ENCODE data around the gene OR5J2.
"Not testable (repeated sequence)": the region's sequence is repeated elsewhere in the genome, so short reads cannot be mapped to it uniquely, and the experiment has no call there.

The OR5J2 gene

DNA sequence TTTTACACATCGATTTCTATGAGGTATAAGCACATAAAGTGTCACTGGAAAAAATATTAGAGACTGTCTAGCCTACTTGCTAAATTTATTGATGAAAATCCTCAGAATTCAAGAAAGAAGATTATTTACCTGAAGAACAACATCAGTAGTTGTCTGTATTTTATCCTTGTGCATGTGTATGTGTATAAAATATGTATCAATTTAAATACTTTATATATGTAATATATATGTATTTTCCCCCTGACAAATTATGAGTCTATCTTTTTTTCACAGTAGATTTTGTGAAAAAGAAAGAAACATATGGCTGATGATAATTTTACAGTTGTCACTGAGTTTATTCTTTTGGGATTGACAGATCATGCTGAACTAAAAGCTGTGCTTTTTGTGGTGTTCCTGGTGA, at the start of gene OR5J2:
OR5J2 (plus strand) TSS at position 301 of the 400 bp plus-strand sequence; CDS start at position 301, 0 bp downstream.
- DNase-seq: no peak

GRCh38 chr11:56140151-56140661, 36.2 kb upstream of the OR5J2 start, which contains the start of gene OR8J3:
Gene OR8J3 (minus strand): TSS chr11:56140201. CDS start chr11:56137718, 2,483 bp downstream.
- no peak for DNase-seq

GRCh38 chr11:56143681-56144080, 32.7 kb upstream of the OR5J2 start:
- not testable (repeated sequence) for DNase-seq

GRCh38 chr11:56151376-56151775, 25.0 kb upstream of the OR5J2 start:
- no peak for DNase-seq

- DNase-seq: no peak
Measured at GRCh38 chr11:56152333-56152732, 24.1 kb upstream of the OR5J2 start.

GRCh38 chr11:56160217-56160616, 16.2 kb upstream of the OR5J2 start, which contains the start of gene OR8K5:
Gene OR8K5 (minus strand): TSS chr11:56160317. CDS start chr11:56160317, 0 bp downstream.
- DNase-seq: no peak

GRCh38 chr11:56163804-56164203, 12.6 kb upstream of the OR5J2 start:
- DNase-seq: no peak

GRCh38 chr11:56172256-56172830, 4.1 kb upstream of the OR5J2 start:
- no peak for DNase-seq

DNA sequence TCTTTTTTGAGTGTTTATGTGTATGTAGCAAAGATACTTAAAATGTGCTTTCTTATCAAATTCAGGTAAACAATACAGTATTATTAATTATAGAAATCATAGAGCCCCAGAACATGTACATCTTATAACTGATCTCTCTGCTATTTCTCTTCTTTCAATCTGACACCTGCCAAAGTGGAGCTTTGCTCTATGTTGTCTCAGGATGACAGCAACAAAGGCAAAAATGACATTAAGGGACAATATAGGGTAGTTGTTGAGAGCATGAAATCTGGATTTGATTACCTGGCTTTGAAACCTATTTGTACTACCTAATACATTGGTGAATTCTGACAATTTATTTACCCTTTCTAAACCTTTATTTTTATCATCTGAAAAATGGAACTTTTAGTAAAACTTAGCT, 7.0 kb downstream of the OR5J2 start:
- DNase-seq: no peak

GRCh38 chr11:56188602-56189001, 12.2 kb downstream of the OR5J2 start:
- DNase-seq: no peak

GRCh38 chr11:56196705-56197104, 20.3 kb downstream of the OR5J2 start:
- no peak for DNase-seq

DNA sequence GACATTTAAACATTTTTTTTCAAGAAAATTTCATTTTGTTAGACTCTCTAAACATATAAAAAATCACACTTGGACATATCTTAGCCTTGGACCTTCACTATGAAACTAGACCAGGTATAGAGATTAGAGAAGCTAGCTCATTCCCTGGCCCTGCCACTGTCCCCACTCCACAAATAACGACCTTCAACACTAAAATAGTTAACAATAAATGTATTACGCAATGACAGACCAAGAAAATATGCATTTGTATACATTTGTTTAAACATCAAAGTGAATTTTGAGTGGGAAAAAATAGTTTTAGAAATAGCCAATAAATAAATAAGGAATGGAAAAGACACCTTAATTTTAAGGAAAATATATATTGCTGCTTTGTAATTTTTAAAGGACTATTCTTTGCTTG, 20.9 kb downstream of the OR5J2 start:
- no peak for DNase-seq

DNA sequence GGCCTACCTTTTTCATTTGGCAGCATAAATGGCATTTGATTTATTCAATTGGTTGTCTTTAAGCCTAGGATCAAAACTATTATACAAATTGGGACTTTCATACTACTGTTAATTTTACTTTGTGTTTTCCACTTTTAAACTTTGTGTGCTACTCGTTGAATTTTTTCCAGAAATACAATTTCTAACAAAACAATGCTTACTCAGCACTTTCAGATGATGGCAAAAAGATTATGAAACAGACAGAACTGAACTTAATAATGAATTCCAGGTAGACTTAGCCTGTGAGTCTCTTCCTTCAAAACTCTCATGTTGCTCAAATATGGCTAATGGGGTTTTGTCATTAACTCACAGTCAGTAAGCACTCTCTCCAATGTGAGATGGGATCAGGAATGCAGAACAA, 31.4 kb downstream of the OR5J2 start:
- DNase-seq: no peak

DNA sequence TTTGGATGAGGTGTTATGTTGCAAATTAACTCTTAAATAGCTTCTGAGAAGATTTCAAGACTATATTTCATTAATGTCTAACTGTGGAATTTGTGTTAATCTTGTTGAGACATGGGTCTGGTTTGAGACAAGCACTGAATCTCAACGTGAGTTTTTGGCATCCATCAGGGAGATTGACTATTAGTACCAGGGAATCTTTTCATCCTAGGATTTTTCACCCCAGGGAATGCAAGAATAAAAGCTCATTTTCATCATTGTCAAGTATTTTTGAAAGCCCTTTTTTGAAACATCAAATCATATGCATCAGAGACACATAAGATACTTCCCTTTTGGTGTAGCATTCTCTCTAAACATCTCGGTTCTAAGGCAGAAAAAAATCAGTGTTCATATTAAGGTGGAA, 38.1 kb downstream of the OR5J2 start:
- no peak for DNase-seq

- not testable (repeated sequence) for DNase-seq
Measured at GRCh38 chr11:56219735-56220134, 43.3 kb downstream of the OR5J2 start.

Measured in fibroblast of skin of right biceps (primary cell).